COLO668 (cell line): Measurements from ENCODE around the gene SORT1.
"Not testable (repeated sequence)": the region's sequence is repeated elsewhere in the genome, so short reads cannot be mapped to it uniquely, and the experiment has no call there.

Experiments
- DNase-seq: peaks from one replicate; lab custom pipeline; 2025; ENCODE audit not compliant: unreplicated experiment; lab: John Stamatoyannopoulos, UW

Gene SORT1

DNA sequence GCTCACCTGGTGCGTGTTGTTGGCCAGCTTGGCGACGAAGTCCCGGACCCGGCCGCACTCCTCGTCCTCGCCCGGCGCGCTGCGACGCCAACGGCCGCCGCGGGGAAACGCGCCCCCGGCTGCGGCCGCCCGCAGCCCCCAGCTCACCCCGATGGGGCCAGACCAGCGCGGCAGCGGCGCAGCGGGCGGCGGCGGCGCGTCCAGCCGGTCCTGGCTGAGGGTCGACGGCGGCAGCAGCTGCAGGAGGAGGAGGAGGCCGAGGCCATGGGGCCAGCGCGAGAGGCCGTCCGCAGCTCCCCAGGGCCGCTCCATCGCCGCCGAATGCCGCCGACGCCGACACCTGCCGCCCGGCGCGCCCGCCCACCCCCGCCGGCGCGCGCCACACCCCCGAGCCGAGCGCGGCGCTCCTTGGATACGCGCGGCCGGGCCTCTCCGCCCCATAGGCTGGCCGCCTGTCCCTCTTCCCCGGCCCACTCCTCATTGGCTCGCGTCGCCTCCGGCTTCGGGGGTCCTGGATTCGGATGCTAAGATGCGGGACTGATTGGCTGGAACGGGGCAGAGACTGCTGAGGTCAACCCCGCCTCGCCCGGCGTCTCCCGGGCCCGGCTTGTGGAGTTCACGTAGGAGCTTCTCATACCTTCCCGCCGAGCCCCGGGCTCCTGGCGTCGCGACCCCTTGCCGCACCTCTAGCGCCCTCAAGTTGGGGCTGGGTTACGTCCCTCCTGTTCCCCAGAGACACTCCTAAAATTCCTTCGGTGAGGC, at the start of gene SORT1:
TSS of gene SORT1 (minus strand) at position 338 of the 762 bp plus-strand sequence. CDS start at position 312, 26 bp downstream.
- peak; percentile 96 for DNase-seq

DNA sequence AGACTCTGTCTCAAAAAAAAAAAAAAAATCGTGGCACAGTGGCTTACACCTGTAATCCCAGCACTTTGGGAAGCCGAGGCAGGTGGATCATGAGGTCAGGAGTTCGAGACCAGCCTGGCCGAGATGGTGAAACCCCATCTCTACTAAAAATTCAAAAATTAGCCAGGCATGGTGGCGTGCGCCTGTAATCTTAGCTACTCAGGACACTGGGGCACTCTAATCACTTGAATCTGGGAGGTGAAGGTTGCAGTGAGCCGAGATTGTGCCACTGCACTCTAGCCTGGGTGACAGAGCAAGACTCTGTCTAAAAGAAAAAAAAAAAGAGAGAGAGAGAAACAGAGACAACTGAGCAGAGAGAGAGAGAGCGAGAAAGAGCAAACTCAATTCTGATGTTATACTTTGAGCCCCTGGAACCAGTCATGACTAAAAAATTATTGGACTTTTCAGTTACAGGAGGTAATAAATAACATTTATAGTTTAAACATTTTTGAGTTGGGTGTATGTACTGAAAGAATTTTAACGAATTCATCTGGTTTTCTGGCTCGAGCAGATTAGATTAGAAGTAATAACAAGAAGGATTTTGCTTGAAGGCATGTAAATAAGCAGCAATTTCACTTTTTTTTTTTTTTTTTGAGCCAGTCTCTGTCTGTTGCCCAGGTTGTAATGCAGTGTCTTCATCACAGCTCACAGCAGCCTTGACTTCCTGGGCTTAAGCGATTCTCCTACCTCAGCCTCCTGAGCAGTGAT, 48.4 kb upstream of the SORT1 start:
- not testable (repeated sequence) for DNase-seq

DNA sequence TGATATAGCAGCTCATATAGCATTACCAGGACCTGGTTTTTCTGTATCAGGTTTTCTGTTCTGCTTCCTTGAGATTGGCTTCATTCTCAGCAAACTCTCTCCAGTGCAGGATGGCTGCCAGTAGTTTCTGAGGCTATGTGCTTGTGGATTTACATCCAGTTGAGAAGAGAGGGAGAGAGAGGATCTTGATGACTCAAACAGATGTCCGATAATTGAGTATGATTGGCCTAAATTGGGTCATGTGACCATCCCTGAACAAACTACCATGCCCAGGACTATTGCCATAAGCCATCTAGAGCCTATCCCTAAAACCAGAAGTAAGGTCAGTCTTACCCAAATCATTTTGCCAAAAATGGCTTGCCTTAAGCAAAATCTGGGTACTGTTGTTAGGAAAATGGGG, 46.6 kb upstream of the SORT1 start:
- DNase-seq: no peak

DNA sequence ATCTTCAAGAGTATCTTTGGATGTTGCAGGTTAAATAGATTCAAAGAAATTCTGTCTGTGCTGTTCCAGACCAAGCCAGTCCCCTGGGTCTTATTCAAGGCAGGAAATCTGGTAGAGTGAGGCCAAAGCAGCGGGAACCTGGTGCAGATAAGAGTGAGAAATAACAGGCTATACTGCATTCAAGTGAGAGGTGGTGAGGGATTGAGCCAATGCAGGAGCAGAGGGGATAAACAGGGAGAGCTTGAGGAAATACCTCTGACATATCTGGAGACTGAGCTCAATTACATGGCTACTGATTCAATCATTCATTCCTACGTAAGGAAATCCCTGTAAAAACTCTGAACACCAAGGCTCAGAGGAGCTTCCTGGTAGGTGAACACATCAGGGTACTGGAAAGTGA, 45.8 kb upstream of the SORT1 start:
- DNase-seq: no peak

DNA sequence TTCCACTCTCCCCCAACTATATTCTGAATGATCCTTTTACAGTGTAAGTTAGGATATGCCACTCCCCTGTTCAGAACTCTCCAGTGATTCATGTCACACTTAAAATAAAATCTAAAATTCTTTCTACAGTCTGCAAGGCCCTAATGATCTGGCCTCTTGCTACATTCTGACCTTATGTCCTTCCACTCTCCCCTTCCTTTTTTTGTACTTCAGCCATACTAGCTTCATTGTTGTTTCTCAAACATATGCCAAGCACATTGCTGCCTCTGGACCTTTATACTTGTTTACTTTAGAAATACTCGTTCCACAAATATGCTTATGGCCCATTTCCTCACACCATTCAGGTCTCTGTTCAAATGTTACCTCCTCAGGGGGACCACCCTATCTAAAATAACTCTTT, 43.4 kb upstream of the SORT1 start:
- DNase-seq: no peak

DNA sequence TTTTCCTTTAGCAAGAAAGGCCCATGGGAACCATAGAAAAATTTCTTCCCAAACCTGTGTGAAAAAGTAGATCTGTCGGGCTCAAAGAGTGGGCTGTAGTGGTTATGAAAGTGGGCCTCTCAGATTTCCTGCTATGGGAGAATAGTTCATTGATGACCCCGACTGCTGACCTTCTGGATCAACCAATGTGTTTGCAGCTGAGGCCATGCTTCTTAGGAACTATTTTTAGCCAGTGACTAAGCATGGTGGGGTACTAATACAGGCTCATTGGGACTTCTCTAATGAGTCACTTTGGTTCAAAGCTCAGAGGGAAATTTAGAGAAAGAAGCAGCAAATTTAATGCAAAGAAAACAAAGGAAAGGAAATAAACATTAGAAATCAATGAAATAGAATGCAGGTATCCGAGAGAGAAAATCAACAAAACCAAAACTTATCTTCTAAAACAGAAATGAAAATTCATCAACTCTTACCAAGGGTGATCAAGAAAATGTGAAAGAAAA, 41.1 kb upstream of the SORT1 start:
- DNase-seq: no peak

DNA sequence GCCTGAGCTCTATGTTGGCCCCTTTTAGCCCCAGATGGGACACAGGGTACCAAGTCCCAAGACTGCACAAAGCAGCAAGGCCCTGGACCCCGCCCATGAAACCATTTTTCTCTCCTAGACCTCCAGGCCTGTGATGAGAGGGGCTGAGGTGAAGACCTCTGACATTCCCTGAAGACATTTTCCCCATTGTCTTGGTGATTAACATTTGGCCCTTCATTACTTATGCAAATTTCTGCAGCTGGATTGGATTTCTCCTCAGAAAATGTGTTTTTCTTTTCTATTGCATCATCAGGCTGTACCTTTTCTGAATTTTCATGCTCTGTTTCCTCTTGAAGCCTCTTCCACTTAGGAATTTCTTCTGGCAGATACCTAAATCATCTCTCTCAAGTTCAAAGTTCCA, 36.8 kb upstream of the SORT1 start:
- DNase-seq: no peak

DNA sequence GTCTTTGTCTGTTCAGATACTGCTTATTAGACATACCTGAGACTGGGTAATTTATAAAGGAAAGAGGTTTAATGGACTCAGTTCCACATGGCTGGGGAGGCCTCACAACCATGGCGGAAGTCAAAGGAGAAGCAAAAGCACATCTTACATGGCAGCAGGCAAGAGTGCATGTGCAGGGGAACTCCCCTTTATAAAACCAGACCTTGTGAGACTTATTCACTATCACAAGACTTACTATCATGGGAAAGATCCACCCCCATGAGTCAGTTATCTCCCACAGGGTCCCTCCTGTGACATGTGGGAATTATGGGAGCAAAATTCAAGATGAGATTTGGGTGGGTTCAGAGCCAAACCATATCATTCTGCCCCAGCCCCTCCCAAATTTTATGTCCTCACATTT, 35.6 kb upstream of the SORT1 start:
- no peak for DNase-seq

DNA sequence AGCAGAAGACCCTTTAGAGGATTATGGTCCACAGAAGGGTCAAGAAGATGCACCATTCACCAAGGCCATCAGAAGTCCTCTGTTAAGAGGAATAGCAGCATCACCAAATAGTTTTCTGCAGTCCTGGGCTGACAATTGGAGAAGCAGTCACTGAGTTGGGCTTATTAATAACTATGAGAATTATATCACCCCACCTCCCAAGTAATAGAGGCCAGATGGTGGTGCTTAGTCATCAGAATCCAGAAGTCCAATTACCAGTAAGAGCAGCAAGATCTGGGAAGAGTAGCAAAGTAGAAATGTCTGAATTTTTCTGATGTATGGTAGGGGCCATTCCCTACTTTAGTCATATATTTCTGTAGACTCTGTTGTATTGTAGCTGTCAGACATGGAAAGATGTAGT, 34.6 kb upstream of the SORT1 start:
- no peak for DNase-seq

DNA sequence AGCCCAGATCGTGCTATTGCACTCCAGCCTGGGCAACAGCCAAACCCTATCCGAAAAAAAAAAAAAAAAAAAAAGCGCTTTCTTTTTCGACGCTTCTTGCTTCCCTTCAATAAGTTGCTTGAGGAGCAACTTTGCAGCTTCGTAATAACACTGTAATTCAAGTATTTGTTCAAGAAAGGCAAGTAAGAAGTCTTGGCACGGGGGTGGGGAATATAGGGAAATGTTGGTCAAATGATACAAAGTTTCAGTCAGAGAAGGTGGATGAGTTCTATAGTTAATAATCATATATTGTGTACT, 29.4 kb upstream of the SORT1 start:
- no peak for DNase-seq

DNA sequence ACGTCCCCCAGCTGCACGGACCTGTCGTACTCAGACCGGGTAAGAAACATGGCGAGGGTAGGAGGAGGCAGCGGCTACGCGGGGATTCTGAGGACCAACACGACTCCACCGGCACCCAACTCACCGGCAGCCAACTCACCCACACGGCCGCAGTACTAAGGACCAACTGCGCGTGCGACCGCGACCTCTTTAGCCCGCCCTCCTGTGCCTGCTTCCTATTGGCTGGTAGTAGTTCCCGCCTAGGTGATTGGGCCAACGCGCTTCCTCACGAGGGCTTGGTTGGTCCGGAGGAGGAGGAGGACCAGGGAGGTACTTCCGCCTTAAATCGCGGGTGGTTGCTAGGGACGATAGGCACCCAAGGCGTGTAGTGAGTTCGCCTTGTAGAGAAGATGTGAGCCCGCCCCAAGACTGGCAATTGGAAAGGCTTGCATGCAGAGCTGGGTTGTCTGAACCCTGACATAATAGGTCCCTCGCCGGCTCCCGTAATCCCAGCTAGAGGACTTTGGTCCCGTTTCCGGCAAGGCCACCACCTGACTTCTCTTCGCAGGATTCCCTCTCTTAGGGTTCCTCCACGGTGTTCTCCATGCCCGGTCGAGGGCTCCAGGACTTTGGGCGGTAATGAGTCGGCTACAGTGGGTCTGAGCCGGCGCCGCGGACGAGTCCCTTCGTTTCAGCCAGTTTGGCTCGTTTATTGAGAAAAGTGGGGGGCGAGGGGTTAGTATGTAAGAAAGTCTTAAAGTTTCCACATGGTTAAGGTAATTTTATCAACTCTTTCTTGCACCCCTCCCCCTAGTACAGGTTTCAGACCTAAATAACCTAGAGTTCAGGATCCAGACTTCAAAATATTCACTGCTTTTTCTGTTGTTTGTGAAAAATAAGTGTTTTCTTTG, 28.8 kb upstream of the SORT1 start, which contains the start of gene PSMA5:
TSS of gene PSMA5 (minus strand) at position 168 of the 890 bp plus-strand sequence. CDS start at position 50, 118 bp downstream.
- DNase-seq: peak; percentile 99

DNA sequence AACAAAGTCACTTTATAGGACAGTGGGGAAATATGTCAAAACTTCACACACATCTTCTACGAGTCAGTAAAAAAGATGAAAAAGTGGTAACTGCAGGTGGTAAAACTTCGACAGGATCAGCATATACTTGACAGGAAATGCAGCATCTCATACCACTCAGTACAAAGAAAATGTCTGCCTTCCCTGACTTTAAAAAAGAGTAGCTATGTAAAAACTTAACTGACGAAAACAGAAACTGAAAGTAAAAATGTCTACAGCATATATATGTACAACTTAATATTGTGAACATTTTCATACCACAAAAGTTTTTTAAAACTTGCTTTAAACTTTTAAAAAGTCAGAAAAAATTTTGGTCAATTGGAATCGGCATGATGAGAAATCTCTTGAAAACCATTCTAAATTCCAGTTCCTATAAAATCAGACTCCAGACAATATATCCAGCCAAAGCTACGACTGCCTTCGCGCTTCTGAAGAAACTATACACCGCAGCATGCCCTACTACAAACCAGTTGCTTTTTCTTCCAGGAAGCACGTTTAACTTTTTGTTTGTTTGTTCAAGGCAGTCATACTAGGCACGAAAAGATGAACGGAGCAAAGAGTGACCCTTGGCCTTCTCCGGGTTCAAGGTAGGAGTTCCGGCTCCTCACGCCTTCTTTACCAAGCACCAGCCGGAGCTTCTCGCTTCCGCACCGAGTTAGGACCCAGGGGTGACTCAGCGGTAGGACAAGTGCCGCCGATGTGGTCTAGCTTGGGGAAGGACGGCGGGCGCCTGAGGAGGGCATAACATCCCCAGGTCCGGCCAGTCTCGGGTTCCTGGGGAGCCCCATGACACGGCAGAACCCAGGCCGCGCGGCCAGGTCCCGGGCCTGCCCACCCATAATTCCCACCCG, 27.9 kb upstream of the SORT1 start:
- DNase-seq: peak; percentile 78

DNA sequence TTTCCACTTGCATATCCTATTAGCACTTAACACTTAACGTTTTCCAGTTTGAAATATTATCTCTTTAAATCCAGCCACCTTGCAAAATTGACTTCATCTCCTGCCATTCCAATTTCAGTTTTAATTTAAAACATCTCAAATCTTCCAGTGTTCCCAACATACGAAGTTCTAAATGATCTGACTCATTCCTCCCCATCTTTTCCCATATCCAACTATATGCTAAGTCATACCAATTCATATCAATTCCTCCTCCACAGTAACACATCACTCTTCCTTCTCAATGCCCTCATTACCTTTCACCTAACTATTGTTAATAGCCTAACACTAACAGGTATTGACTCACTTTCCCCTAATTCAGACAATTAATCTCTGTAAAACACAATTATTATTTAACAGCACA, 25.8 kb upstream of the SORT1 start:
- no peak for DNase-seq

DNA sequence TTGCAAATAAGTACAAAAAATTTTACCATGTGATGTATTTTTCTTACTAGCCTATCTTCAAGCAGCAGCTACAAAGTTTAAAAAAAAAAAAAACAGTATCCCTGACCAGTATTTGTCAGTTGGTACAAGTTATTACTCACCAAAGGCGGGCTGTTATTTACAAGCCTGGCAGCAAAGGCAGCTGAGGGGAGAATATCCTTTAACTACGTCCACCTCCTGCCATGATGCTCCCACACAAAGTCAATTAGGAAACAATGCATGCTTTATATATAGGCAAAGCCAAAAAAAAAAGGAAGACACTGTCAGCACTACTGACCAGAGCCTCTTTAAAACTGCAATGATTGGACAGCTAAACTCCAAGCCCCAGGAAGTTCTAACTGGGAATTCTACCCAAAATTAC, 14.8 kb upstream of the SORT1 start:
- DNase-seq: no peak

DNA sequence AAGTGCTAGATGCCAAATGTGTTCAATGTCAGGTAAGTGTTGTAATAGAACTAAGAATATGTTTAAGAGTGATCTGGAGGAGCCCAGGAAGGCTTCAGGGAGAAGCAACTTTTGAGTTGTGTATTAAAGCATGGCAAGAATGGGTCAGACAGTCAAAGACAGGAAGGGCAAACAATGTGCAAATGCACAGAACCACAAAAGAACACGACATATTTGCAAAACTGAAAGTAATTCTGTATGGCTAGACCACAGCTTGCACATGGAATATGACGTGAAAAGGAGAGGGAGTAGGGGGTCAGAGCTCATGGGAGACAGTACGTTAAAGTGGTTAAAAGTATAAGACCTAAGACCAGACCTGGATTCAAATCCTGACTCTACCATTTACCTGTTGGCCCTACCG, 7.1 kb upstream of the SORT1 start:
- no peak for DNase-seq

DNA sequence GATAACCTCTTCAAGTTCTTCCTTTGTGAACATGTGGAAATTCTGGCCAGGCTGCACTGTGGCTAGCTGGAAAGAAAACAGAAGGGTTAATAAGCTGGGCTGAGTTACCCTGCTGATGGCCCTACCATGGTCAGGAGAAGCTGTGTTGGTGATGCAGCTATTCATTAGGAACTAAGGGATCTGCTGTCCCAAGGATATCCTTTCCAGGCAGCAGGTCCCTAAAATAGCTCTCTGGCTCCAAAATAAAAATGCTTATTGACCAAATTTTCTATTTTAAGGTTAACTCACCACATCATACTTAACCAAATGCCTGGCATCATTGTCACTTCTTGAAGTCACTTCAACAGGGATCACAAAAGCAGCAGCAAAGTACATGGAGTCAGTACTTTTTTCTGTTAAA, 4.3 kb upstream of the SORT1 start:
- DNase-seq: no peak

DNA sequence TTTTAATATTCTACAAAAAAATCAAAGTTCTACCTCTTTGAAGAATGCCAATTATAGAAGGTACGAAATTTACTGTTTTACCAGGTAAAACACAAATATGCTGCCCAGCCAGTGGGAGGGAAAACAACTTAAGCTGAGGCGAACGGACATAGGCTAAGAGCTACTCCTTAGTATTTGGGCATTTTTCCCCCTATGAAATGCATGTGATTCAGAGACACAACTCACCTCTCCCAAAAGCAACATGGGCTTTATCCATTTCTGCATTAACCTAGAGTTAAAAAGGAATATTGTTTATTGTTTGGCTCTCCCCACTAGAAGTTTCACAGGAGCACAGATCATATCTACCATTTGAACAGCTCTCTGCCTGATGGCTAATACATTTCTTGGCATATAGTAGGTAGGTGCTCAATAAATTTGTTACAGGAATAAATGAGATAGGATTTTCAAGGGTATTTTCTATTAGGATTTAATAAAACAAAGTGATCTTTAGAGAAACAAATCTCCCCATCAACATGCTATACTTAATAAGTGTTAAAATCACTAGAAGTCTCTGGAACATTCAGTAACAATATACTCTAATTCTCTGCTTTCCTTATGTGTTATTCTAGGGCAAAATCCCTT, 2.4 kb upstream of the SORT1 start:
- DNase-seq: no peak

DNA sequence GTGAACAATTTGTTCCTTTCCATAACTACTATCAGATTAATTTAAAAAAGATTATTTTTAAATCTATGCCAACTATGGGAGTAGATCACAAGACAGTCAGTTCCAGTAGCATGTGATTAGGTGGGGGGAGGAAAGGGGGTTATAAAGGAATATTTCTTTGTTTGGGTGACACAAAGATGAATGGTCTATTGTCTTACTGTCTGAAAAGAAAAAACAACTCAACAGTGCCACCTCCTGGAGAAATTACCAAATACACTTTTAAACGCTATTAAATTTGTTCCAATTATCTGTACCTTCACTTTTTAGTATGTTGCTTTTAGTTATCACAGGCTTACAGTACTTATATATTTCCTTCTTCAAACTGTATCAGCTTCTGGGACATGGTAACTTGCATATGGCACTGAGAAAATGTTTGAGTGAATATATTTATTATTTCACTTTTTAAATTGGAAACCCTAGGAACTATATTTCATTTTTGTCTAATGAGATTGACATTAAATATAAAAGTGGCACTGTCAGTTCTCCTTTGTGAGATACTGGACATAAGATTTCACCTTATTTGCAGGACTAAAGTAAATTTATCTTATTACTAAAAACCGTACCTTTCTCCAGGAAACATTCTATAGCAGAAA, 1.7 kb upstream of the SORT1 start:
- peak; percentile 22 for DNase-seq
